H9 (cell line): ENCODE results near the gene KRTAP20-3. TPM values are rescaled to one million over a fixed set of nuclear protein-coding genes. Genes with fewer than 3 reads are reported as not detected.

Experiments used
- DNase-seq: peaks from one replicate; pipeline ENCODE4 v3.0.0-alpha.2; 2017
- H2AFZ ChIP-seq: one replicate; pipeline ENCODE4 v1.6.1; 2013; ENCODE audit warnings: mild to moderate bottlenecking, low read length, control low read depth, moderate library complexity
- H2AK5ac ChIP-seq: 2 replicates; pipeline ENCODE4 v1.6.1; 2013; ENCODE audit warnings: low read length, control low read depth, mixed read lengths; ENCODE audit not compliant: insufficient read length
- H2BK120ac ChIP-seq: one replicate; pipeline ENCODE4 v1.6.1; 2013; ENCODE audit warnings: low read depth, mild to moderate bottlenecking, low read length, control low read depth, inconsistent platforms; ENCODE audit not compliant: poor library complexity, severe bottlenecking
- H2BK12ac ChIP-seq: 2 replicates; pipeline ENCODE4 v1.6.1; 2013; ENCODE audit warnings: low read length, control low read depth, mixed read lengths, low read depth; ENCODE audit not compliant: insufficient read length
- H2BK15ac ChIP-seq: 2 replicates; pipeline ENCODE4 v1.6.1; 2013; ENCODE audit warnings: low read depth, low read length, control low read depth
- H2BK20ac ChIP-seq: one replicate; pipeline ENCODE4 v1.6.1; 2013; ENCODE audit warnings: low read depth, mild to moderate bottlenecking, low read length, control low read depth, inconsistent platforms; ENCODE audit not compliant: poor library complexity, severe bottlenecking
- H2BK5ac ChIP-seq: 2 replicates; pipeline ENCODE4 v1.6.1; 2013; ENCODE audit warnings: low read length, control low read depth, mixed read lengths; ENCODE audit not compliant: insufficient read length
- H3K14ac ChIP-seq: 2 replicates; pipeline ENCODE4 v1.6.1; 2013; ENCODE audit warnings: low read length, control low read depth; ENCODE audit not compliant: insufficient read depth
- H3K18ac ChIP-seq: 2 replicates; pipeline ENCODE4 v1.6.1; 2013; ENCODE audit warnings: low read depth, mild to moderate bottlenecking, mixed read lengths, low read length, control low read depth; ENCODE audit not compliant: insufficient read length
- H3K23ac ChIP-seq: 2 replicates; pipeline ENCODE4 v1.6.1; 2013; ENCODE audit warnings: low read length, control low read depth, mixed read lengths, low read depth; ENCODE audit not compliant: insufficient read length
- H3K23me2 ChIP-seq: 2 replicates; pipeline ENCODE4 v1.6.1; 2013; ENCODE audit warnings: low read depth, mild to moderate bottlenecking, mixed read lengths, low read length, control low read depth; ENCODE audit not compliant: insufficient read length, poor library complexity, severe bottlenecking
- H3K27ac ChIP-seq: 2 replicates; pipeline ENCODE4 v1.5.1; 2013; ENCODE audit warnings: low read length, control low read depth, mixed read lengths, low read depth; ENCODE audit not compliant: insufficient read length
- H3K27me3 ChIP-seq: 2 replicates; pipeline ENCODE4 v1.6.1; 2013; ENCODE audit warnings: low read length, control low read depth, inconsistent platforms; ENCODE audit not compliant: insufficient read depth
- H3K4ac ChIP-seq: 2 replicates; pipeline ENCODE4 v1.6.1; 2013; ENCODE audit warnings: low read depth, mild to moderate bottlenecking, control low read depth, inconsistent platforms, low read length, moderate library complexity
- H3K4me1 ChIP-seq: 2 replicates; pipeline ENCODE4 v1.6.1; 2013; ENCODE audit warnings: low read length, control low read depth, inconsistent platforms; ENCODE audit not compliant: insufficient read depth
- H3K4me2 ChIP-seq: 2 replicates; pipeline ENCODE4 v1.6.1; 2013; ENCODE audit warnings: low read length, control low read depth, mixed read lengths; ENCODE audit not compliant: insufficient read length, insufficient read depth
- H3K56ac ChIP-seq: 2 replicates; pipeline ENCODE4 v1.6.1; 2013; ENCODE audit warnings: low read depth, mild to moderate bottlenecking, mixed read lengths, low read length, control low read depth; ENCODE audit not compliant: insufficient read length
- H3K79me1 ChIP-seq: 2 replicates; pipeline ENCODE4 v1.6.1; 2013; ENCODE audit warnings: low read depth, mild to moderate bottlenecking, moderate library complexity, low read length, control low read depth, inconsistent platforms; ENCODE audit not compliant: insufficient read depth, poor library complexity, severe bottlenecking
- H3K79me2 ChIP-seq: 2 replicates; pipeline ENCODE4 v1.6.1; 2013; ENCODE audit warnings: low read length, control low read depth, inconsistent platforms; ENCODE audit not compliant: insufficient read depth
- H3K9ac ChIP-seq: 2 replicates; pipeline ENCODE4 v1.6.1; 2013; ENCODE audit warnings: low read length, control low read depth, mixed read lengths; ENCODE audit not compliant: insufficient read length; ENCODE audit errors: extremely low read depth
- H3K9me3 ChIP-seq: one replicate; pipeline ENCODE4 v1.6.1; 2013; ENCODE audit warnings: low read depth, low read length, inconsistent platforms; ENCODE audit not compliant: control insufficient read depth
- H3T11ph ChIP-seq: one replicate; pipeline ENCODE4 v1.6.1; 2013; ENCODE audit warnings: mild to moderate bottlenecking, low read length, control low read depth, inconsistent platforms
- H4K20me1 ChIP-seq: one replicate; pipeline ENCODE4 v1.6.1; 2013; ENCODE audit not compliant: control insufficient read depth, insufficient read length, insufficient read depth
- H4K5ac ChIP-seq: 2 replicates; pipeline ENCODE4 v1.6.1; 2013; ENCODE audit warnings: low read depth, mild to moderate bottlenecking, mixed read lengths, low read length, control low read depth; ENCODE audit not compliant: insufficient read length
- H4K8ac ChIP-seq: replicated peaks from 2 replicates; pipeline ENCODE4 v1.6.1; 2013; ENCODE audit warnings: low read length, control low read depth, mixed read lengths, low read depth; ENCODE audit not compliant: insufficient read length
- H4K91ac ChIP-seq: 2 replicates; pipeline ENCODE4 v1.6.1; 2013; ENCODE audit warnings: low read depth, mild to moderate bottlenecking, moderate library complexity, mixed read lengths, low read length, control low read depth; ENCODE audit not compliant: insufficient read length
- H3K27ac Mint-ChIP-seq, 3 experiments: 2 replicates in 2 of 3; 3 replicates in 1 of 3; pipeline ENCODE4 v1.8.0; 2020 to 2021; ENCODE audit warnings: mixed read lengths in 3 of 3, mild to moderate bottlenecking in 1 of 3, moderate library complexity in 1 of 3
- H3K27me3 Mint-ChIP-seq: 2 replicates; pipeline ENCODE4 v1.8.0; 2021; ENCODE audit warnings: low read depth, mild to moderate bottlenecking, moderate library complexity, mixed read lengths
- H3K36me3 Mint-ChIP-seq, 3 experiments: 2 replicates in 2 of 3; 3 replicates in 1 of 3; pipeline ENCODE4 v1.8.0; 2020 to 2021; ENCODE audit warnings: low read depth in 3 of 3, mixed read lengths in 3 of 3; ENCODE audit not compliant: insufficient read depth in 1 of 3
- H3K4me1 Mint-ChIP-seq, 2 experiments: 2 replicates each; pipeline ENCODE4 v1.8.0; 2020; ENCODE audit warnings: mixed read lengths in 2 of 2
- H3K4me3 Mint-ChIP-seq, 2 experiments: 2 replicates in 1 of 2; 3 replicates in 1 of 2; pipeline ENCODE4 v1.8.0; 2020 to 2021; ENCODE audit warnings: mild to moderate bottlenecking in 2 of 2, mixed read lengths in 2 of 2, moderate library complexity in 1 of 2
- H3K9me3 Mint-ChIP-seq, 2 experiments: 2 replicates in 1 of 2; 3 replicates in 1 of 2; pipeline ENCODE4 v1.8.0; 2020; ENCODE audit warnings: mild to moderate bottlenecking in 2 of 2, mixed read lengths in 2 of 2, moderate library complexity in 1 of 2
- CTCF ChIP-seq: fragments of 200-600 bp; sonication (generic); conservative IDR thresholded peaks from 3 replicates; pipeline ENCODE4 v1.8.0; 2021; ENCODE audit warnings: antibody characterized with exemption, mild to moderate bottlenecking
- WGBS: extraction: QIAGEN DNeasy Blood & Tissue Kit; methylation state at CpG from one replicate; pipeline ENCODE4 v1.1.7; 2013; ENCODE audit warnings: missing lambda C conversion rate, low lambda C conversion rate, mixed read lengths; ENCODE audit not compliant: insufficient read length; ENCODE audit errors: extremely low coverage; 5-methylcytosine and 5-hydroxymethylcytosine counted together
- total RNA-seq: library from RNA; stranded (reverse); gene quantifications from 2 replicates; pipeline ENCODE4 v1.2.1, GENCODE V29; 2021

Gene KRTAP20-3
- total RNA-seq, 1 experiment from 2014 or later = not detected

GRCh38 chr21:30625449-30626165 is 17.1 kb upstream of the KRTAP20-3 start:
- no peak overlapping the region for H3K23ac ChIP-seq
- no peaks in the 10 kb centered on the region for H3K9me3 ChIP-seq
- no peak overlapping the region for H4K8ac ChIP-seq
- 0 out of 2 replicates have a peak, but pooled peaks cover 3% of the 10 kb centered on the region for H3K4me1 ChIP-seq
- TF ChIP-seq CTCF = no peak
- no peaks in the 10 kb centered on the region for H3K23me2 ChIP-seq
- no peak overlapping the region for H3K4ac ChIP-seq
- WGBS = no CpG with 5 or more reads among the region's 4 CpGs
- no peaks in the 10 kb centered on the region for H4K20me1 ChIP-seq
- no peak overlapping the region for H3K9ac ChIP-seq
- H2AK5ac ChIP-seq = no peak overlapping the region
- Mint-ChIP-seq H3K9me3 (peaks cover 13 to 42% of the 10 kb centered on the region in 2 experiments), H3K4me3 (no peak overlapping the region), H3K36me3 (peaks cover 6 to 22% (median 16%) of the 10 kb centered on the region in 3 experiments), H3K27me3 (peaks cover 2% of the 10 kb centered on the region), H3K27ac (no peak overlapping the region), H3K4me1 (no peaks in the 10 kb centered on the region)
- H3K79me1 ChIP-seq = no peaks in the 10 kb centered on the region
- no peak overlapping the region for H2BK5ac ChIP-seq
- H3K56ac ChIP-seq = no peak overlapping the region
- no peak overlapping the region for H3K27ac ChIP-seq
- no peaks in the 10 kb centered on the region for H3K27me3 ChIP-seq
- H3K4me2 ChIP-seq = no peak overlapping the region
- no peak overlapping the region for H2BK20ac ChIP-seq
- H4K91ac ChIP-seq = no peak overlapping the region
- H2BK12ac ChIP-seq = no peak overlapping the region
- no peak overlapping the region for H3K18ac ChIP-seq
- no peak for DNase-seq
- H3K14ac ChIP-seq = no peak overlapping the region
- H2BK15ac ChIP-seq = no peak overlapping the region
- H2BK120ac ChIP-seq = no peak overlapping the region
- no peak overlapping the region for H3T11ph ChIP-seq
- H2AFZ ChIP-seq = no peak overlapping the region
- H3K79me2 ChIP-seq = no peaks in the 10 kb centered on the region
- H4K5ac ChIP-seq = no peak overlapping the region
